Measurements from ENCODE around the gene OPCML.

The OPCML gene

GRCh38 chr11:132578580-132578979 is 953.7 kb downstream of the OPCML start:
- no peak for DNase-seq

- DNase-seq: no peak
These were observed 955.6 kb downstream of the OPCML start for GRCh38 chr11:132576706-132577105.

GRCh38 chr11:132564091-132564885 is 968.0 kb downstream of the OPCML start:
- no peak for DNase-seq

GRCh38 chr11:132563050-132563449 is 969.3 kb downstream of the OPCML start:
- DNase-seq: no peak

- no peak for DNase-seq
These were observed 970.4 kb downstream of the OPCML start for GRCh38 chr11:132561937-132562336.

- no peak for DNase-seq
These were observed 972.8 kb downstream of the OPCML start for GRCh38 chr11:132559331-132560036.

GRCh38 chr11:132556316-132556715 is 976.0 kb downstream of the OPCML start:
- DNase-seq: no peak

GRCh38 chr11:132555617-132556016 is 976.7 kb downstream of the OPCML start:
- DNase-seq: no peak

- no peak for DNase-seq
These were observed 981.3 kb downstream of the OPCML start for GRCh38 chr11:132551016-132551415.

GRCh38 chr11:132549561-132549960 is 982.7 kb downstream of the OPCML start:
- no peak for DNase-seq

- DNase-seq: no peak
These were observed 983.3 kb downstream of the OPCML start for GRCh38 chr11:132549001-132549400.

GRCh38 chr11:132544007-132544406 is 988.3 kb downstream of the OPCML start:
- no peak for DNase-seq

GRCh38 chr11:132541794-132542193 is 990.5 kb downstream of the OPCML start:
- DNase-seq: no peak

- DNase-seq: no peak
These were observed 991.7 kb downstream of the OPCML start for GRCh38 chr11:132540581-132540980.

- DNase-seq: no peak
These were observed 992.5 kb downstream of the OPCML start for GRCh38 chr11:132539590-132540368.

- no peak for DNase-seq
These were observed 993.7 kb downstream of the OPCML start for GRCh38 chr11:132538642-132539041.

GRCh38 chr11:132535830-132536229 is 996.5 kb downstream of the OPCML start:
- DNase-seq: no peak

- no peak for DNase-seq
These were observed 1000.4 kb downstream of the OPCML start for GRCh38 chr11:132531921-132532320.

GRCh38 chr11:132528181-132528580 is 1004.1 kb downstream of the OPCML start:
- no peak for DNase-seq

- DNase-seq: no peak
These were observed 1008.4 kb downstream of the OPCML start for GRCh38 chr11:132523929-132524328.

GRCh38 chr11:132520199-132520598 is 1012.1 kb downstream of the OPCML start:
- DNase-seq: no peak

- no peak for DNase-seq
These were observed 1013.0 kb downstream of the OPCML start for GRCh38 chr11:132519241-132519815.

- DNase-seq: no peak
These were observed 1027.7 kb downstream of the OPCML start for GRCh38 chr11:132504501-132505041.

All from NCI-H446 (cell line).